Adrenal gland (tissue), 12 donors: Measurements from ENCODE around the gene ZER1. TPM values are rescaled to one million over a fixed set of nuclear protein-coding genes. Genes with fewer than 3 reads are reported as not detected.

Experiments used
- DNase-seq, 7 donors: peaks; one replicate each; pipeline ENCODE4 v3.0.0-alpha.2; 2019 to 2020
- H3K27ac ChIP-seq, 5 donors: fragments of 200-600 bp; sonication (generic) in 4 of 5; 1 replicate in 3 of 5; 2 replicates in 2 of 5; pipeline versions ENCODE4 v1.5.1 to v1.8.0; 2016 to 2020; ENCODE audit warnings: mild to moderate bottlenecking in 1 of 5
- H3K27me3 ChIP-seq: fragments of 200-600 bp; 2 replicates; pipeline ENCODE4 v1.8.0; 2021
- H3K36me3 ChIP-seq, 2 donors: fragments of 200-600 bp; replicated peaks in 1 of 2; 1 replicate in 1 of 2; 2 replicates in 1 of 2; pipeline versions ENCODE4 v1.5.1 to v1.8.0; 2018 to 2022
- H3K4me1 ChIP-seq, 2 donors: fragments of 200-600 bp; replicated peaks in 1 of 2; 1 replicate in 1 of 2; 2 replicates in 1 of 2; pipeline versions ENCODE4 v1.5.1 to v1.8.0; 2018 to 2021
- H3K4me3 ChIP-seq, 4 donors: fragments of 200-600 bp; sonication (generic) in 3 of 4; one replicate each; pipeline ENCODE4 v1.5.1; 2016 to 2018
- H3K9me3 ChIP-seq, 3 donors: fragments of 200-600 bp; sonication (generic) in 1 of 3; replicated peaks in 1 of 3; 1 replicate in 2 of 3; 2 replicates in 1 of 3; pipeline versions ENCODE4 v1.5.1 to v1.8.0; 2016 to 2021
- POLR2A ChIP-seq, 2 donors: fragments of 450-650 bp; IDR thresholded peaks; one replicate each; pipeline ENCODE4 v1.6.1; 2017; ENCODE audit warnings: antibody characterized with exemption in 2 of 2, mild to moderate bottlenecking in 2 of 2, moderate library complexity in 1 of 2
- WGBS, 4 donors: extraction: QIAGEN DNeasy Blood & Tissue Kit in 2 of 4; methylation state at CpG; one replicate each; pipeline versions ENCODE4 v1.1.5 to v1.1.7; 2013 to 2017; 5-methylcytosine and 5-hydroxymethylcytosine counted together
- intact Hi-C, 2 donors: fragments of 100-400 bp; cut with DNase I; formaldehyde crosslinking; loops; one replicate each; pipeline versions ENCODE4 v1.14.1 to v1.15.0; 2022 to 2023
- polyA plus RNA-seq, 3 donors: library from polyadenylated mRNA; stranded (reverse); fragments of 200-250 nt in 2 of 3; fragments of 350-450 nt in 1 of 3; fragmentation: Illumina TruSeq in 1 of 3; extraction: RNeasy Lipid Tissue Mini Kit (QIAGEN cat#74804) in 1 of 3; gene quantifications; one replicate each; pipeline ENCODE4 v1.2.3, GENCODE V29; 2013 to 2014
- total RNA-seq, 9 donors: library from RNA; depleted of rRNA in 4 of 9; stranded (reverse); fragments of >200 nt in 4 of 9; fragments of 120-200 nt in 1 of 9; fragmentation: NEBNext Ultra II Directional in 1 of 9; extraction: Animal tissue kit (Norgen Biotek cat#: 25700) in 1 of 9; gene quantifications; one replicate each; pipeline versions ENCODE4 v1.1.0 to v1.2.4, GENCODE V29; 2013 to 2023
- TF ChIP-seq, protein P1 (sequence below), 6 experiments: fragments of 450-650 bp in 4 of 6; fragments of 200-600 bp in 2 of 6; sonication (generic) in 1 of 6; IDR thresholded peaks; 1 replicate in 5 of 6; 2 replicates in 1 of 6; pipeline versions ENCODE4 v1.5.1 to v1.8.0; 2016 to 2021; ENCODE audit warnings: antibody characterized with exemption in 6 of 6, mild to moderate bottlenecking in 2 of 6, moderate library complexity in 1 of 6
- donor health status: healthy with polysubstance abuse.
- donor health status: Bipolar disorder and iron deficiency.
- donor health status: DM: yes; HTN: yes; CAD: no.
- donor health status: DM: no; HTN: no; CAD: no.
- donor health status: DM: no; HTN: no; CAD: no.
- donor health status: DM: yes; HTN: yes; CAD: no.

ZER1 gene
- total and polyA plus RNA-seq, 12 donors: 17.0 to 131 (median 53.4) TPM

DNA sequence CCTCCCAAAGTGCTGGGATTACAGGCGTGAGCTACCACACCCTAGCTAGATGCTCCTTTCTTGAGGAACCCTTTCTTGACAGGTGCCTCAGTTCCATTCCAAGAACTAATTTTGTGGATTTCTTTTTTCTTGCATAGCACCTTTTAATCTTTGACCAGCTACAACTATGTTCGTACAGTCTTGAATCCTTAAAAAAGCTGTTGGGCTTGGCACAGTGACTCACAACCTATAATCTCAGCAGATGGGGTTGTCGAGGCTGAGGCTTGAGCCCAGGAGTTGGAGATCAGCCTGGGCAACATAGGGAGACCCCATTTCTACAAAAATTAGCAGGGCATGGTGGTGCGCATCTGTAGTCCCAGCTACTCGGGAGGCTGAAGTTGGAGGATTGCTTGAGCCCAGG lies 1.3 kb upstream of the ZER1 start:
- Histone ChIP-seq H3K36me3 (no peaks in the 10 kb centered on the region), H3K27me3 (no peaks in the 10 kb centered on the region), H3K4me1 (peaks cover 10 to 28% of the 10 kb centered on the region in 2 donors), H3K4me3 (no peak overlapping the region), H3K27ac (no peak overlapping the region), H3K9me3 (no peaks in the 10 kb centered on the region)
- no peak for DNase-seq
- WGBS, 4 donors: 68 to 87% (median 77%) methylated on average over 4 to 5 of the region's 5 CpGs
- no peak for TF ChIP-seq POLR2A (IDR thresholded peaks at IDR 0.05)
- TF ChIP-seq, protein P1, sequence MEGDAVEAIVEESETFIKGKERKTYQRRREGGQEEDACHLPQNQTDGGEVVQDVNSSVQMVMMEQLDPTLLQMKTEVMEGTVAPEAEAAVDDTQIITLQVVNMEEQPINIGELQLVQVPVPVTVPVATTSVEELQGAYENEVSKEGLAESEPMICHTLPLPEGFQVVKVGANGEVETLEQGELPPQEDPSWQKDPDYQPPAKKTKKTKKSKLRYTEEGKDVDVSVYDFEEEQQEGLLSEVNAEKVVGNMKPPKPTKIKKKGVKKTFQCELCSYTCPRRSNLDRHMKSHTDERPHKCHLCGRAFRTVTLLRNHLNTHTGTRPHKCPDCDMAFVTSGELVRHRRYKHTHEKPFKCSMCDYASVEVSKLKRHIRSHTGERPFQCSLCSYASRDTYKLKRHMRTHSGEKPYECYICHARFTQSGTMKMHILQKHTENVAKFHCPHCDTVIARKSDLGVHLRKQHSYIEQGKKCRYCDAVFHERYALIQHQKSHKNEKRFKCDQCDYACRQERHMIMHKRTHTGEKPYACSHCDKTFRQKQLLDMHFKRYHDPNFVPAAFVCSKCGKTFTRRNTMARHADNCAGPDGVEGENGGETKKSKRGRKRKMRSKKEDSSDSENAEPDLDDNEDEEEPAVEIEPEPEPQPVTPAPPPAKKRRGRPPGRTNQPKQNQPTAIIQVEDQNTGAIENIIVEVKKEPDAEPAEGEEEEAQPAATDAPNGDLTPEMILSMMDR (IDR thresholded peaks at IDR 0.05): no peak
- intact Hi-C loops: no loop called here

GRCh38 chr9:128771094-128771721 lies 519 bp downstream of the ZER1 start:
- no peak for TF ChIP-seq POLR2A (IDR thresholded peaks at IDR 0.05)
- TF ChIP-seq, protein P1 (IDR thresholded peaks at IDR 0.05): no peak
- Histone ChIP-seq H3K36me3 (no peaks in the 10 kb centered on the region), H3K27me3 (no peaks in the 10 kb centered on the region), H3K27ac (peak overlapping the region; percentile 74 to 96 (median 88)), H3K9me3 (no peaks in the 10 kb centered on the region), H3K4me3 (peak overlapping the region; percentile 25 to 83 (median 75)), H3K4me1 (peaks cover 10 to 28% of the 10 kb centered on the region in 2 donors)
- whole genome bisulfite sequencing, 4 donors: 1 to 4% (median 1%) methylated on average over 9 to 28 of the region's 28 CpGs
- DNase-seq: peak in 6 of 7 donors; percentile 36 to 58 (median 40)
- intact Hi-C loops: no loop called here

GRCh38 chr9:128770286-128771030 lies 1.3 kb downstream of the ZER1 start:
- Histone ChIP-seq H3K36me3 (no peaks in the 10 kb centered on the region), H3K4me1 (peaks cover 10 to 28% of the 10 kb centered on the region in 2 donors), H3K27me3 (no peaks in the 10 kb centered on the region), H3K27ac (peak overlapping the region in 4 of 5 donors; percentile 74 to 96 (median 88)), H3K4me3 (peak overlapping the region in 1 of 4 donors; percentile 76), H3K9me3 (no peaks in the 10 kb centered on the region)
- DNase-seq: no peak
- WGBS, 4 donors: 57 to 65% (median 61%) methylated on average over 11 of the region's 11 CpGs
- no peak for TF ChIP-seq POLR2A (IDR thresholded peaks at IDR 0.05)
- TF ChIP-seq, protein P1 (IDR thresholded peaks at IDR 0.05): no peak
- intact Hi-C loops: no loop called here

GRCh38 chr9:128768606-128769005 lies 3.1 kb downstream of the ZER1 start:
- H3K36me3 ChIP-seq: no peaks in the 10 kb centered on the region
- 82 to 91% (median 87%) methylated on average over 6 of the region's 6 CpGs for WGBS, 4 donors
- no peak overlapping the region for H3K27ac ChIP-seq

More at GRCh38 chr9:128768606-128769005, 3.1 kb downstream of the ZER1 start:
- no peaks in the 10 kb centered on the region for H3K27me3 ChIP-seq
- H3K4me3 ChIP-seq: no peak overlapping the region
- no peaks in the 10 kb centered on the region for H3K9me3 ChIP-seq
- no peak for TF ChIP-seq POLR2A (IDR thresholded peaks at IDR 0.05)
- TF ChIP-seq, protein P1 (IDR thresholded peaks at IDR 0.05): no peak
- intact Hi-C loops: no loop called here
- H3K4me1 ChIP-seq: peaks cover 10 to 28% of the 10 kb centered on the region in 2 donors
- no peak for DNase-seq
